Stimulated activated CD4-positive, alpha-beta T cell treated with anti-CD3 and anti-CD28 coated beads, Interleukin-1b, Interleukin-23, amount 100 ng/mL, for 48 hours (primary cell): Measurements from ENCODE around the gene MALT1.

Source experiments
- DNase-seq: peaks from one replicate; pipeline ENCODE4 v3.0.0-alpha.2; 2020

The MALT1 gene

GRCh38 chr18:58780045-58780444 is 108.8 kb downstream of the MALT1 start:
- DNase-seq, result no peak

- peak; percentile 74 for DNase-seq
Observed at GRCh38 chr18:58781627-58782194, 110.4 kb downstream of the MALT1 start.

- no peak for DNase-seq
Observed at GRCh38 chr18:58784601-58785137, 113.4 kb downstream of the MALT1 start.

GRCh38 chr18:58785171-58785805 is 114.0 kb downstream of the MALT1 start:
- no peak for DNase-seq

GRCh38 chr18:58785870-58786269 is 114.6 kb downstream of the MALT1 start:
- DNase-seq, result no peak

- DNase-seq, result no peak
Observed at GRCh38 chr18:58787536-58788149, 116.4 kb downstream of the MALT1 start.

- no peak for DNase-seq
Observed at GRCh38 chr18:58788470-58788869, 117.2 kb downstream of the MALT1 start.

GRCh38 chr18:58788971-58789875 is 118.0 kb downstream of the MALT1 start:
- DNase-seq, result no peak

- no peak for DNase-seq
Observed at GRCh38 chr18:58789876-58790240, 118.6 kb downstream of the MALT1 start.

GRCh38 chr18:58792086-58792485 is 120.8 kb downstream of the MALT1 start:
- DNase-seq, result no peak

GRCh38 chr18:58793361-58793760 is 122.1 kb downstream of the MALT1 start:
- no peak for DNase-seq

GRCh38 chr18:58796220-58796619 is 125.0 kb downstream of the MALT1 start:
- DNase-seq, result no peak

- DNase-seq, result no peak
Observed at GRCh38 chr18:58800582-58800981, 129.3 kb downstream of the MALT1 start.

GRCh38 chr18:58802959-58803358 is 131.7 kb downstream of the MALT1 start:
- no peak for DNase-seq

- DNase-seq, result no peak
Observed at GRCh38 chr18:58803978-58804377, 132.7 kb downstream of the MALT1 start.
